ENCODE measurements around the gene MAPK8.

DNA sequence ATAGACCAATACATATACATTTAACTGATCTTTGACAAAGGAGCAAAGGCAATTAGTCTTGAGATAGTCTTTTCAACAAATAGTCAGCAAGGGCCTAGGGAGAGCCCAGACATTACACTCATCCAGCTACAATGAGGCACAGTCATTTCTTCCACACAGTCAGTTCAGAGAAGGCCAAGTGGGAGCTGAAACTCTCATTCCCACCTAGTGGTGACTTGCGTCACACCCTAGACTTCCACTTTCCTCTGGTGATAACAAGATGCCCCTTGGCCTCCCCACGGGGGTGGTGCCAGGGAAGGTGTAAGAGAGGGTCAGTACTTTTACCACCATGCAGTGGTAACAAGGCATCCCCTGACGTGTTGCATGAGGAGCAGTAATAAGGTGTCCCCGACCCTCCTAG, 39.9 kb upstream of the MAPK8 start:
- TF ChIP-seq POLR2A (IDR thresholded peaks at IDR 0.05): no peak
- no peak for TF ChIP-seq CTCF (IDR thresholded peaks at IDR 0.05)
